GM12878 (cell line): ENCODE results near the gene UTF1. TPM values are rescaled to one million over a fixed set of nuclear protein-coding genes. Genes with fewer than 3 reads are reported as not detected.

Source experiments
- ATF7 ChIP-seq: fragments of 450-650 bp; IDR thresholded peaks from 2 replicates; pipeline ENCODE4 v1.6.1; 2016; ENCODE audit warnings: low read depth, mild to moderate bottlenecking
- BACH1 ChIP-seq: fragments of 450-650 bp; IDR thresholded peaks from 2 replicates; pipeline ENCODE4 v1.6.1; 2017; ENCODE audit warnings: mild to moderate bottlenecking, borderline replicate concordance
- BCLAF1 ChIP-seq: fragments of 450-650 bp; IDR thresholded peaks from 2 replicates; pipeline ENCODE4 v1.6.1; 2017; ENCODE audit warnings: antibody characterized with exemption, mild to moderate bottlenecking, moderate library complexity
- MLLT1 ChIP-seq: fragments of 450-650 bp; IDR thresholded peaks from 2 replicates; pipeline ENCODE4 v1.6.1; 2016; ENCODE audit warnings: mild to moderate bottlenecking
- PML ChIP-seq: IDR thresholded peaks from 2 replicates; pipeline ENCODE4 v1.6.1; 2012; ENCODE audit warnings: low read length, inconsistent platforms
- SREBF1 ChIP-seq: IDR thresholded peaks from 2 replicates; pipeline ENCODE4 v1.6.1; 2012; ENCODE audit warnings: mild to moderate bottlenecking, low read length
- ZBED1 ChIP-seq: IDR thresholded peaks from 2 replicates; pipeline ENCODE4 v1.6.1; 2016; ENCODE audit warnings: borderline replicate concordance
- ZBTB11 ChIP-seq: fragments of 450-650 bp; formaldehyde crosslinking; IDR thresholded peaks from 2 replicates; pipeline ENCODE4 v1.5.0; 2022; ENCODE audit warnings: mild to moderate bottlenecking, missing genetic modification characterization
- polyA plus RNA-seq, 11 experiments: library from polyadenylated mRNA; depleted of rRNA in 4 of 11; unstranded in 6 of 11; stranded (reverse) in 5 of 11; fragments of >200 nt; fragmentation: Nextera tagmentation in 4 of 11; fragmentation: Illumina TruSeq in 1 of 11; extraction: Ambion mirVana in 4 of 11; extraction: Trizol in 1 of 11; gene quantifications; 1 replicate in 1 of 11; 2 replicates in 10 of 11; pipeline versions ENCODE4 v1.2.1 to v1.2.3, GENCODE V29; 2011 to 2016; ENCODE audit warnings: inconsistent platforms in 2 of 11, missing spikeins in 2 of 11, low read depth in 1 of 11
- total RNA-seq, 4 experiments: library from RNA; depleted of rRNA in 3 of 4; stranded (reverse); fragments of >200 nt in 3 of 4; fragmentation: Illumina TruSeq in 1 of 4; extraction: Trizol in 1 of 4; gene quantifications; 2 replicates each; pipeline versions ENCODE4 v1.2.1 to v1.2.3, GENCODE V29; 2013 to 2021

UTF1 gene
- total and polyA plus RNA-seq, 10 of the 15 experiments (the other 5 are each of a cell fraction or from before 2014, with no cell fraction given), result not detected

- TF ChIP-seq ZBTB11 (no peak), BACH1 (no peak), BCLAF1 (no peak), MLLT1 (no peak), ZBED1 (no peak), PML (no peak), ATF7 (no peak), SREBF1 (no peak)
- TF ChIP-seq, all 136 proteins: peak for 0
These were observed 41.7 kb downstream of the UTF1 start (continued) for GRCh38 chr10:133271521-133272300.
